ENCODE data around the gene ALS2. TPM values are rescaled to one million over a fixed set of nuclear protein-coding genes. Genes with fewer than 3 reads are reported as not detected.

Gene ALS2
- total RNA-seq, 1 experiment from 2014 or later = 28.1 TPM

- H3K27me3 ChIP-seq (ENCODE audit: insufficient read depth, low read length) = no peaks in the 10 kb centered on the region
- BruUV-seq (replicated peaks) = no TSS peak
- no peaks in the 10 kb centered on the region for H3K9me3 ChIP-seq (ENCODE audit: control insufficient read depth in 1 of 2, insufficient read depth in 1 of 2, low read depth in 1 of 2, low read length in 2 of 2)
- H3K4me3 ChIP-seq (replicated peaks in 1 of 2; ENCODE audit: low read depth in 1 of 2, low read length in 2 of 2) = no peak overlapping the region
- peaks cover 0 to 12% of the 10 kb centered on the region in 2 experiments; a peak in 1 of 4 replicates for H3K36me3 ChIP-seq (ENCODE audit: control insufficient read depth in 1 of 2, insufficient read depth in 2 of 2, low read length in 2 of 2)
- H4K20me1 ChIP-seq (ENCODE audit: insufficient read depth) = no peaks in the 10 kb centered on the region
- no peak for TF ChIP-seq REST (IDR thresholded peaks at IDR 0.05; ENCODE audit: low read depth)
- no peak for TF ChIP-seq SRF (IDR thresholded peaks at IDR 0.05; ENCODE audit: low read depth)
- no peak for TF ChIP-seq EGR1 (IDR thresholded peaks at IDR 0.05; ENCODE audit: low read depth)
- TF ChIP-seq, protein P1, sequence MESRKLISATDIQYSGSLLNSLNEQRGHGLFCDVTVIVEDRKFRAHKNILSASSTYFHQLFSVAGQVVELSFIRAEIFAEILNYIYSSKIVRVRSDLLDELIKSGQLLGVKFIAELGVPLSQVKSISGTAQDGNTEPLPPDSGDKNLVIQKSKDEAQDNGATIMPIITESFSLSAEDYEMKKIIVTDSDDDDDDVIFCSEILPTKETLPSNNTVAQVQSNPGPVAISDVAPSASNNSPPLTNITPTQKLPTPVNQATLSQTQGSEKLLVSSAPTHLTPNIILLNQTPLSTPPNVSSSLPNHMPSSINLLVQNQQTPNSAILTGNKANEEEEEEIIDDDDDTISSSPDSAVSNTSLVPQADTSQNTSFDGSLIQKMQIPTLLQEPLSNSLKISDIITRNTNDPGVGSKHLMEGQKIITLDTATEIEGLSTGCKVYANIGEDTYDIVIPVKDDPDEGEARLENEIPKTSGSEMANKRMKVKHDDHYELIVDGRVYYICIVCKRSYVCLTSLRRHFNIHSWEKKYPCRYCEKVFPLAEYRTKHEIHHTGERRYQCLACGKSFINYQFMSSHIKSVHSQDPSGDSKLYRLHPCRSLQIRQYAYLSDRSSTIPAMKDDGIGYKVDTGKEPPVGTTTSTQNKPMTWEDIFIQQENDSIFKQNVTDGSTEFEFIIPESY (IDR thresholded peaks at IDR 0.05; ENCODE audit: extremely low read depth, insufficient replicate concordance, low read length) = no peak
- no peak for TF ChIP-seq POLR2A (IDR thresholded peaks at IDR 0.05; ENCODE audit: borderline replicate concordance, extremely low read depth, insufficient read depth, insufficient read length)
- TF ChIP-seq ATF3 (IDR thresholded peaks at IDR 0.05) = no peak
- no peak for TF ChIP-seq FOSL1 (IDR thresholded peaks at IDR 0.05; ENCODE audit: low read depth)
- TF ChIP-seq JUND (IDR thresholded peaks at IDR 0.05) = no peak
- TF ChIP-seq ZNF274 (IDR thresholded peaks at IDR 0.05; ENCODE audit: low read depth, low read length) = no peak
- no peak for TF ChIP-seq YY1 (IDR thresholded peaks at IDR 0.05; ENCODE audit: extremely low read depth, insufficient replicate concordance, low read depth, low read length)
- no peak for TF ChIP-seq SP1 (IDR thresholded peaks at IDR 0.05; ENCODE audit: low read depth)
- no peak for TF ChIP-seq SIN3A (IDR thresholded peaks at IDR 0.05; ENCODE audit: low read depth)
- TF ChIP-seq MAX (IDR thresholded peaks at IDR 0.05) = no peak
- no peak for TF ChIP-seq CBX3 (IDR thresholded peaks at IDR 0.05; ENCODE audit: low read depth)
- no peak for ATAC-seq
- H3K9me2 ChIP-seq (ENCODE audit: insufficient read depth) = no peaks in the 10 kb centered on the region
- CTCF ChIA-PET = no interaction called here
- H3K79me2 ChIP-seq (ENCODE audit: insufficient read depth, low read length) = no peaks in the 10 kb centered on the region
- peaks cover 10 to 32% of the 10 kb centered on the region in 2 experiments; a peak in 3 of 4 replicates for H3K4me1 ChIP-seq (ENCODE audit: control insufficient read depth in 1 of 2, insufficient read depth in 2 of 2, low read length in 2 of 2)
- RAD21 ChIA-PET (ENCODE audit: low non-redundant PET in 1 of 2, low total read pairs in 2 of 2, uncharacterized antibody in 2 of 2, unreplicated experiment in 2 of 2) = no interaction called here
- no peak for DNase-seq (ENCODE audit: low read depth, low spot score)
- intact Hi-C loops (cut with micrococcal nuclease) = no loop called here
- H2AFZ ChIP-seq (ENCODE audit: low read depth, low read length, poor library complexity, severe bottlenecking) = no peak overlapping the region
- H3K4me2 ChIP-seq (ENCODE audit: low read length) = peak overlapping the region; percentile 54; the same call in 1 of the 2 replicates
- H3K9ac ChIP-seq (ENCODE audit: low read length) = no peak overlapping the region
- no peak overlapping the region for H3K27ac ChIP-seq (ENCODE audit: low read depth, low read length)
- POLR2A ChIA-PET = no interaction called here
These were observed 81.3 kb downstream of the ALS2 start for GRCh38 chr2:201699416-201699815.
